ENCODE results near the gene SPTA1.

SPTA1 gene

DNA sequence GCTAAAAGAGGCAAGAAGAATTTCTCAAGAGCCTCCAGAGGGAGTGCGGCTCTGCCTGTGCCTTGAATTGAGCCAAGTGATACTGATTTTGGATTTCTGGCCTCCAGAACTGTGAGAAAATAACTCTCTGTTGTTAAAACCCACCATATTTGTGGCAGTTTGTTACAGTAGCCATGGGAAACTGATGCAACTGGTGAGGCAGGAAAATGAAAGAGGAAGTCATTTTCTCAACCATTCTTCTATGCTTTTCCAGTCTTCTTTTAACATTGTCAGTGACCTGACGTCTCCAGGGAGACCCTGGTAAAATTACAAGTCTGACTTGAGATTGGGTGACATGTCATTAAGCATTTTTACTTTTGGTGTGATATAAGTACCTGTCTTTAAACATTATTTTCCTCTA, 121.9 kb downstream of the SPTA1 start:
- DNase-seq = peak; percentile 60

DNA sequence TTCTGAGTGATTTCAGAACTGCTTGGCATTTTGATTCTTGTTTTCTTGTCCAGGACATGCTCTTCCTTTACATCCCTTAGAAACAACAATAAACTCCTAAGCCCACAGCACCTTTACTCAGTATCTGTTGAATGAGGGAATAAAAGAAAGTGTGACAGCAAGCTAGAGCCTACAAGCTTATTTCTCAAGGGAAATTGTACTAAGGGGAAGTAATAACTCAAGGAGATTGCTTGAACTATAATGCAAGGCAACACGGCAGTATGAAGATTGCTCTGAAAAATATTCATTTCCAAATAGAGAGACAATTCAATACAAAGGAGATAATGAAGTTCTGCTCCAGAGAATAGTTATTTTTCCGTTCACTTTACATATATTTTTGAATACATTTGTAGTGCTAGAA, 122.7 kb downstream of the SPTA1 start:
- peak; percentile 35 for DNase-seq
